ENCODE results near the gene RNASE11. TPM values are rescaled to one million over a fixed set of nuclear protein-coding genes. Genes with fewer than 3 reads are reported as not detected.

Gene RNASE11
- total and polyA plus RNA-seq, 2 of the 4 experiments (the other 2 are of a cell fraction) = not detected

DNA sequence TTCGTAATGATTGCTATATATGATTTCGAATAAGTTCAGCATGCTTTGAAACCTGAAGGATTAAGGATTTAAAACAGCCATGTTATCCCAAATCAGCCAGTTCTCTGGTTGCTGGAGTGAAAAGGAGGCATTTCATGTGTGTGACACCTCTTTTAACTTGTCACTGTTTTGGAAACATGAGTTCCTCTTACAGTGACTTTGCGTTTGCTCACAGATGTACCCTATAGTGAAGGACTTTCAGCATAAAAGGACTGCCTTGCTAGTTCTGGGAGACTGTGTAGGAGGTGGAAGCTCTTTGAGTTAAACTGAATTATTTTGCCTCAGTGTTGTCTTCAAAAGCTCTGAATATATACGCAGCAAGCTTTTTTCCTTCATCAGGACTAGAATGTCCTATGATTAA, 7.6 kb downstream of the RNASE11 start:
- H3K9me3 ChIP-seq (ENCODE audit: control insufficient read depth, insufficient read depth, low read length) = no peaks in the 10 kb centered on the region
- no peak overlapping the region for H2AFZ ChIP-seq (replicated peaks; ENCODE audit: low read length, poor library complexity)
- H3K9ac ChIP-seq (ENCODE audit: low read depth, low read length) = no peak overlapping the region
- H3K4ac ChIP-seq (ENCODE audit: low read depth, low read length) = no peak overlapping the region
- no peak overlapping the region for H2BK5ac ChIP-seq (ENCODE audit: low read depth, low read length, poor library complexity, severe bottlenecking)
- no peak for TF ChIP-seq SMC3 (IDR thresholded peaks at IDR 0.05; ENCODE audit: low read depth, low read length)
- no peak for TF ChIP-seq BHLHE40 (IDR thresholded peaks at IDR 0.05; ENCODE audit: low read depth, low read length)
- no peak for TF ChIP-seq ELK1 (IDR thresholded peaks at IDR 0.05; ENCODE audit: borderline replicate concordance, low read depth, low read length)
- no peak for TF ChIP-seq MAZ (IDR thresholded peaks at IDR 0.05; ENCODE audit: borderline replicate concordance, low read depth, low read length)
- no peak for TF ChIP-seq CHD1 (IDR thresholded peaks at IDR 0.05; ENCODE audit: low read depth, low read length)
- no peak for TF ChIP-seq POLR2A (IDR thresholded peaks at IDR 0.05; ENCODE audit: low read depth, low read length)
- TF ChIP-seq RAD21 (IDR thresholded peaks at IDR 0.05; ENCODE audit: low read length) = no peak
- no peak for TF ChIP-seq MAFK (IDR thresholded peaks at IDR 0.05; ENCODE audit: low read depth, low read length)
- TF ChIP-seq CEBPB (IDR thresholded peaks at IDR 0.05; ENCODE audit: low read depth, low read length) = no peak
- TF ChIP-seq FOS (IDR thresholded peaks at IDR 0.05; ENCODE audit: low read depth, low read length) = no peak
- TF ChIP-seq RCOR1 (IDR thresholded peaks at IDR 0.05; ENCODE audit: insufficient replicate concordance, low read length) = no peak
- TF ChIP-seq MXI1 (IDR thresholded peaks at IDR 0.05; ENCODE audit: borderline replicate concordance, low read depth, low read length) = no peak
- TF ChIP-seq, protein P1, sequence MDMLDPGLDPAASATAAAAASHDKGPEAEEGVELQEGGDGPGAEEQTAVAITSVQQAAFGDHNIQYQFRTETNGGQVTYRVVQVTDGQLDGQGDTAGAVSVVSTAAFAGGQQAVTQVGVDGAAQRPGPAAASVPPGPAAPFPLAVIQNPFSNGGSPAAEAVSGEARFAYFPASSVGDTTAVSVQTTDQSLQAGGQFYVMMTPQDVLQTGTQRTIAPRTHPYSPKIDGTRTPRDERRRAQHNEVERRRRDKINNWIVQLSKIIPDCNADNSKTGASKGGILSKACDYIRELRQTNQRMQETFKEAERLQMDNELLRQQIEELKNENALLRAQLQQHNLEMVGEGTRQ (IDR thresholded peaks at IDR 0.05; ENCODE audit: low read depth, low read length) = no peak
- no peak for TF ChIP-seq NFE2L2 (IDR thresholded peaks at IDR 0.05; ENCODE audit: low read depth, low read length)
- TF ChIP-seq CTCF (conservative IDR thresholded peaks at IDR 0.05; ENCODE audit: low read depth, low read length) = no peak
- no peak overlapping the region for H2AK9ac ChIP-seq (replicated peaks; ENCODE audit: low read depth, low read length, poor library complexity)
- WGBS, 2 experiments (ENCODE audit: extremely low coverage in 2 of 2, insufficient read length in 1 of 2) = no CpG with 5 or more reads among the region's 4 CpGs
- no peaks in the 10 kb centered on the region for H4K20me1 ChIP-seq (ENCODE audit: insufficient read depth, low read length)
- no peak overlapping the region for H3K4me3 ChIP-seq (ENCODE audit: insufficient read depth, low read depth, low read length)
- no peak overlapping the region for H4K5ac ChIP-seq (ENCODE audit: low read depth, low read length)
- no peak overlapping the region for H2BK20ac ChIP-seq (ENCODE audit: low read depth, low read length)
- H3K79me1 ChIP-seq (ENCODE audit: low read depth in 1 of 2, low read length in 2 of 2) = no peaks in the 10 kb centered on the region
- H2AK5ac ChIP-seq (ENCODE audit: low read depth, low read length) = no peak overlapping the region
- ChIA-PET CTCF (no interaction called here), POLR2A (ENCODE audit: unreplicated experiment) (no interaction called here)
- H3K4me1 ChIP-seq (ENCODE audit: control insufficient read depth, insufficient read depth, low read length) = no peaks in the 10 kb centered on the region
- H4K91ac ChIP-seq (ENCODE audit: insufficient read depth, low read depth, low read length) = no peak overlapping the region
- H3K18ac ChIP-seq (ENCODE audit: low read depth, low read length) = no peak overlapping the region
- no peak overlapping the region for H4K8ac ChIP-seq (ENCODE audit: low read depth in 2 of 2, low read length in 2 of 2)
- H3K36me3 ChIP-seq (ENCODE audit: control insufficient read depth, insufficient read depth, low read length) = no peaks in the 10 kb centered on the region
- no peak overlapping the region for H3K56ac ChIP-seq (ENCODE audit: extremely low read depth, insufficient read depth, low read length)
- no peak overlapping the region for H3K23ac ChIP-seq (ENCODE audit: low read depth, low read length)
- no peak overlapping the region for H2BK120ac ChIP-seq (ENCODE audit: low read depth, low read length)
- H3K9me1 ChIP-seq (ENCODE audit: insufficient read depth, low read length) = no peaks in the 10 kb centered on the region
- no peak overlapping the region for H3K27ac ChIP-seq (ENCODE audit: insufficient read depth, low read length)
- ATAC-seq (ENCODE audit: low read depth) (no peak), DNase-seq (no peak)
- in situ Hi-C loops (cut with MboI; ENCODE audit: low sequenced_read_pairs) = no loop called here
- no peak overlapping the region for H3K4me2 ChIP-seq (ENCODE audit: low read depth, low read length)
- dilution Hi-C loops (cut with HindIII; ENCODE audit: low sequenced_read_pairs, unreplicated experiment) = no loop called here
- H2BK15ac ChIP-seq (ENCODE audit: low read depth, low read length) = no peak overlapping the region
- intact Hi-C loops (cut with micrococcal nuclease) = no loop called here
- peaks cover 2% of the 10 kb centered on the region; the same call in 1 of the 2 replicates for H3K27me3 ChIP-seq (ENCODE audit: control insufficient read depth, insufficient read depth, low read length)
- H3K14ac ChIP-seq (replicated peaks; ENCODE audit: low read depth, low read length) = no peak overlapping the region
- BruUV-seq (replicated peaks) = no TSS peak

Measured in IMR-90 (cell line).